T-helper 17 cell (primary cell): Measurements from ENCODE around the gene SLC25A33. TPM values are rescaled to one million over a fixed set of nuclear protein-coding genes. Genes with fewer than 3 reads are reported as not detected.
"Not testable (repeated sequence)": the region's sequence is repeated elsewhere in the genome, so short reads cannot be mapped to it uniquely, and the experiment has no call there.

Experiments used
- ATAC-seq: fragments of 150-1000 bp; cut with Tn5 transposase; 2 replicates; pipeline ENCODE4 v1.10.0; 2021; ENCODE audit warnings: mild to moderate bottlenecking, moderate library complexity
- DNase-seq, 3 donors: peaks; one replicate each; pipeline versions ENCODE4 v3.0.0 to v3.0.0-alpha.2; 2020 to 2021
- H3K9me3 ChIP-seq: one replicate; pipeline ENCODE4 v1.7.0; 2013; ENCODE audit warnings: low read length, mild to moderate bottlenecking; ENCODE audit not compliant: control insufficient read depth, poor library complexity, severe bottlenecking
- H3K27ac Mint-ChIP-seq: one replicate; pipeline ENCODE4 v1.8.0; 2022; ENCODE audit warnings: mild to moderate bottlenecking, moderate library complexity, mixed read lengths
- H3K27me3 Mint-ChIP-seq: one replicate; pipeline ENCODE4 v1.8.0; 2022; ENCODE audit warnings: mixed read lengths
- H3K36me3 Mint-ChIP-seq: one replicate; pipeline ENCODE4 v1.8.0; 2022; ENCODE audit warnings: low read depth, mixed read lengths
- H3K4me1 Mint-ChIP-seq: one replicate; pipeline ENCODE4 v1.8.0; 2022; ENCODE audit warnings: mild to moderate bottlenecking, mixed read lengths
- H3K4me3 Mint-ChIP-seq: one replicate; pipeline ENCODE4 v1.8.0; 2022; ENCODE audit warnings: mild to moderate bottlenecking, moderate library complexity, mixed read lengths
- total RNA-seq, 4 donors: library from RNA in 2 of 4; stranded (reverse) in 2 of 4; gene quantifications; one replicate each; pipeline ENCODE4 v1.2.3 and lab custom pipeline; 2022 to 2026

SLC25A33 gene, protein sequence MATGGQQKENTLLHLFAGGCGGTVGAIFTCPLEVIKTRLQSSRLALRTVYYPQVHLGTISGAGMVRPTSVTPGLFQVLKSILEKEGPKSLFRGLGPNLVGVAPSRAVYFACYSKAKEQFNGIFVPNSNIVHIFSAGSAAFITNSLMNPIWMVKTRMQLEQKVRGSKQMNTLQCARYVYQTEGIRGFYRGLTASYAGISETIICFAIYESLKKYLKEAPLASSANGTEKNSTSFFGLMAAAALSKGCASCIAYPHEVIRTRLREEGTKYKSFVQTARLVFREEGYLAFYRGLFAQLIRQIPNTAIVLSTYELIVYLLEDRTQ
- total RNA-seq (1 to 10 TPM; 3.7 to 4.9 TPM), total RNA-seq (lab: John Stamatoyannopoulos, UW) (13.2 to 14.7 reads per million in 2 donors)

- Mint-ChIP-seq H3K4me1 (peaks cover 12% of the 10 kb centered on the region), H3K27ac (peak within 1 kb of the TSS; percentile 24), H3K27me3 (no peaks in the 10 kb centered on the region), H3K4me3 (peak within 1 kb of the TSS; percentile 90), H3K36me3 (no peaks in the 10 kb centered on the region)
- DNase-seq (peak; percentile 93 to 96 (median 95)), ATAC-seq (peak; percentile 99)
- no peaks in the 10 kb centered on the region for H3K9me3 ChIP-seq
Observed at GRCh38 chr1:9539165-9539828, at the start of gene SLC25A33. Gene SLC25A33, plus strand, starts transcription at chr1:9539465. Its CDS starts 227 bp downstream, at chr1:9539692.

- ATAC-seq (peak; percentile 74), DNase-seq (peak; percentile 67 to 81 (median 75))
- H3K27me3 Mint-ChIP-seq = peaks cover 11% of the 10 kb centered on the region
- H3K36me3 Mint-ChIP-seq = no peaks in the 10 kb centered on the region
- H3K9me3 ChIP-seq = no peaks in the 10 kb centered on the region
- no peak overlapping the region for H3K4me3 Mint-ChIP-seq
- H3K27ac Mint-ChIP-seq = no peak overlapping the region
- H3K4me1 Mint-ChIP-seq = peaks cover 10% of the 10 kb centered on the region
Observed at GRCh38 chr1:9490605-9491339, 48.5 kb upstream of the SLC25A33 start.

- Mint-ChIP-seq H3K4me1 (peaks cover 12% of the 10 kb centered on the region), H3K36me3 (no peaks in the 10 kb centered on the region), H3K27ac (no peak overlapping the region), H3K4me3 (no peak overlapping the region), H3K27me3 (peaks cover 5% of the 10 kb centered on the region)
- DNase-seq (no peak), ATAC-seq (no peak)
- no peaks in the 10 kb centered on the region for H3K9me3 ChIP-seq
Observed at GRCh38 chr1:9493326-9493725, 45.9 kb upstream of the SLC25A33 start.

DNA sequence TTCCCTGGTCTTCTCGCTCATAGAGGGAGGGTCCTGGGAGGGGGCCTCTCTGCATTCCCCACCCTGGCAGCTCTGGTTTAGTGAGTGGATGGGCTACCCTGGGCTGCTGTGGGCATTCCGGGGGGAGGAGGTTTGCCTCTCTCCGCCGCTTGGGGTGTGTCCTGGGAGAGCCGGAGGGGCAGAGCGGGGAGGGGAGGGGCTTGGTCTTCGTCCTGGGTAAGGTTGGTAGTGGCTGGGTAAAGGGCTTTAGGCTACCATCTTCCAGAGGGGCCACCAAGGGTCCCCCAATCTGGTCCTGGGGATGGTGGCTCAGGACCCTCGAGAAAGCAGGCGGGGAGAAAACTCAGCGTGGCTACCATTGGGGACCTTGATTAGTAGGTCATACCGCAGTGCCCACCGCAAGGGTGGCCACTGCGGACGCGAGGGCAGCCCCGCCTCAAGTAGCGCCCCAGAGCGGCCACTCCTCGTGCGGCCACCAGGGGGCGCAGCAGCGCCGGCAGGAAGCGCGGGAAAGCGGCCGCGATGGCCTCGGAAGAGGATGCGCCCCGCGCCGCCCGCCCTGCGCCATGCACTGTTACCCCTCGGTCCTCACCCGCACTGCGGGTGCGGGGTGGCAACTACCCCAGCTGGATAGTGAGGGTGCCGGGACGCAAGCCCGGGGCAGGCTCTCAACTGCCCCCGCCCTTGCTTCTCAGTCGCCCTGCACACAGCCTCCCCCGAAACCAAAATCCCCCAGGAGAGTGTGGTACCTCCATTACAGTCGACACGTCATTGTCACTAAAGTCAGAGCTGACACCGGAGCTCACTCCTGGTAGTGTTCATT is 44.1 kb upstream of the SLC25A33 start:
- peak; percentile 52 to 66 (median 64) for DNase-seq
- no peaks in the 10 kb centered on the region for H3K9me3 ChIP-seq
- peaks cover 13% of the 10 kb centered on the region for H3K27me3 Mint-ChIP-seq
- H3K36me3 Mint-ChIP-seq = no peaks in the 10 kb centered on the region
- H3K4me1 Mint-ChIP-seq = peaks cover 12% of the 10 kb centered on the region
- no peak overlapping the region for H3K27ac Mint-ChIP-seq
- ATAC-seq = peak; percentile 86
- peak overlapping the region; percentile 57 for H3K4me3 Mint-ChIP-seq

GRCh38 chr1:9495854-9496374 is 43.4 kb upstream of the SLC25A33 start:
- H3K27ac Mint-ChIP-seq = peak overlapping the region; percentile 73
- no peaks in the 10 kb centered on the region for H3K9me3 ChIP-seq
- no peak overlapping the region for H3K4me3 Mint-ChIP-seq
- no peaks in the 10 kb centered on the region for H3K36me3 Mint-ChIP-seq
- no peak for ATAC-seq
- H3K4me1 Mint-ChIP-seq = peaks cover 12% of the 10 kb centered on the region
- H3K27me3 Mint-ChIP-seq = peaks cover 18% of the 10 kb centered on the region
- no peak for DNase-seq

DNA sequence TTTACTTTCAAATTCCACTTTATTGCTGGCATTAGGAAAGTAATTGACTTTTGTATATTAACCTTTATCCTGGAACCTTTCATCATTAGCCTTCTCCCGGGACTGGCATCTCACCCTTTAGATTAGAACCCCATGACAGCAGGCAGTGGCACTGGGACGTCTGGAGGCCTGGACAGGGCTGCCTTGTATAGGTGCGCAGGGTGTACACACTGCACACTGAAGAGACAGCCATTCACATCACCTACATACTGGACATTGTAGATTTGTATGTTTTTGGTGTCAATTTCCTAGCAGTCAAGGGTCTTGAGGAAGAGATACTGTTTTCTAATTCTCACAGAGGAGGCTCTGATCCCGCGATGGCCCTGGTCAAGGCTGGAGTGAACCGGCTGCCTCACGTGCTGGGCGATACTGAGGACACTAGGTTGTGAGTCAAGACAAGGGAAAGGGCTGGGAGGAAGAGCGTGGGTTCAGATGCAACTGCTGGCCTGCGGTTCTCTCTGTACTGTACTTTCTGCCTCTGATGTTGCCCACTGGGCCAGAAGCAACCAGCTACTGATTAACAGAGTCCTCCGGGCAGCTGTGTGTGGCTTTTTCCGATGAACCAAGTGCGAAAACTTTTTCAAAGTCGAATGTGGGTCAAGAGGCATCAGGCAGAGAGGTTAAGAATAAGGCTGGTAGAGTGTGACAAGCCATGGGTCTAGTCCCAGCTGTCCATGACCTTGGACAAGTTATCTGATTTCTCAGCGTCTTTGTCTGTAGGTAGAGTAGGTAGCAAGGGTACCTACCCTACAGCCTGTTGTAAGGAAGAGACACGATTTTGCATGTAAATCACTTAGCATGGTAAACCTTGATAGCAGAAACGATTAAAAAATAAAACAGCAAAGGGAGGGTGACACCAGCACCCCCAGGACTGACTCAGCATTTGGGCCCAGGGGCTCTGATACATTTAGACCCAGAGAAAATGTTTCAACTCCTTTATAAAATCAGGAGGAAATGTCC is 38.2 kb upstream of the SLC25A33 start:
- no peaks in the 10 kb centered on the region for H3K9me3 ChIP-seq
- H3K27me3 Mint-ChIP-seq = peaks cover 24% of the 10 kb centered on the region
- DNase-seq (no peak), ATAC-seq (no peak)
- no peaks in the 10 kb centered on the region for H3K36me3 Mint-ChIP-seq
- H3K4me1 Mint-ChIP-seq = no peaks in the 10 kb centered on the region
- no peak overlapping the region for H3K27ac Mint-ChIP-seq
- no peak overlapping the region for H3K4me3 Mint-ChIP-seq

DNA sequence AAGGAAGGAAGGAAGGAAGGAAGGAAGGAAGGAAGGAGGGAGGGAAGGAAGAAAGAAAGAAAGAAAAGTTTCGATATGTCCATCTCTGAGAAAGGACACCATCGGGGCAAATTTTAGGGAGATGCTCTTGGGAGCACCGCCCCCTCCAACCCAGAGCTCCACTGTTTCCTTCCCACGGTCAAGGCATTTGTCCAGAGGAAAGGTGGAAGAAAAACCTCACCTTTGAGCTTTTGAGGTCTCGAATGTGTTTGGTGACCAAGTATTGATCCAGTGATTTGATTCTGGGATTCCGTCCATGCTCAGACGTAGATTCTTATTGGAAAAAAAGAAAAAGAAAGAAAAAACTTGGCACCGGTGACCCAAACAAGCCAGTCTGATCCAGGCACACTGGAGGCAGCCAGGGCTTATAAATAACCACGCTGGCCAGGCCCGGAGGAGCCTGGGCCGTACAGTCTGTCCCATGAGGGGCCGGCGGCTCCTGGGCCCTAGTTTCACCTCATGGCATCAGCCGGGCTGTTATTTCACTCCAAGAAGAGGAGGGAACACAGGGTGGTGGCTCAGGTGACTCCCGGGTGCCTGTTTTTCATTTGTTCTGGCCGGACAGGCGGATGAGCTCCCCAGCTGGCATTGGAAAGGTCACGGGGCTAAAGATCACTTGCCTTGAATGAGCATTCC is 36.1 kb upstream of the SLC25A33 start:
- Mint-ChIP-seq H3K4me3 (no peak overlapping the region), H3K36me3 (no peaks in the 10 kb centered on the region), H3K27me3 (peaks cover 21% of the 10 kb centered on the region), H3K4me1 (peaks cover 2% of the 10 kb centered on the region), H3K27ac (no peak overlapping the region)
- DNase-seq = no peak
- no peaks in the 10 kb centered on the region for H3K9me3 ChIP-seq
- no peak for ATAC-seq

DNA sequence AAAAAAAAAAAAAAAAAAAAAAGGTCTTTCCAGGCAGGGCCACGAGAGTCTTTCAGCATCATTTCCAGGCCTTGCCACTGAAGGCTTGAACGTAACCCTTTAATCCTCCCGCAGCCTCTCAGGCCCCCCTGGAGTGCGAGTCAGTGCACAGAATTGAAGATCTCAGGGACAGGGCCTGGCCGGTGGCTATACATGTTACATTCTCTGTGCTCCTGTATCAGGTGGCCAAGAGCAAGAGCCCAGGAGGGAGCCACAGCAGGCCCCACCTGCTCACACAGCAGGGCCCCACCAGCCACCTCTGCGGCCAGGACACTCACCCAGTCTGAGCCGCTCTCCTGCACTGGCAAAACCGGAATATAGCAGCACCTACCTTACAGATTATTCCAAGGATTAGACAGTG is 34.1 kb upstream of the SLC25A33 start:
- Mint-ChIP-seq H3K36me3 (no peaks in the 10 kb centered on the region), H3K27me3 (peaks cover 11% of the 10 kb centered on the region), H3K27ac (no peak overlapping the region), H3K4me3 (no peak overlapping the region), H3K4me1 (peaks cover 2% of the 10 kb centered on the region)
- no peak for DNase-seq
- H3K9me3 ChIP-seq = no peaks in the 10 kb centered on the region
- ATAC-seq = no peak

- no peaks in the 10 kb centered on the region for H3K27me3 Mint-ChIP-seq
- H3K4me1 Mint-ChIP-seq = peaks cover 2% of the 10 kb centered on the region
- no peak for ATAC-seq
- H3K4me3 Mint-ChIP-seq = no peak overlapping the region
- no peak for DNase-seq
- H3K36me3 Mint-ChIP-seq = no peaks in the 10 kb centered on the region
- H3K27ac Mint-ChIP-seq = no peak overlapping the region
- H3K9me3 ChIP-seq = no peaks in the 10 kb centered on the region
Observed at GRCh38 chr1:9506901-9507300, 32.4 kb upstream of the SLC25A33 start.

DNA sequence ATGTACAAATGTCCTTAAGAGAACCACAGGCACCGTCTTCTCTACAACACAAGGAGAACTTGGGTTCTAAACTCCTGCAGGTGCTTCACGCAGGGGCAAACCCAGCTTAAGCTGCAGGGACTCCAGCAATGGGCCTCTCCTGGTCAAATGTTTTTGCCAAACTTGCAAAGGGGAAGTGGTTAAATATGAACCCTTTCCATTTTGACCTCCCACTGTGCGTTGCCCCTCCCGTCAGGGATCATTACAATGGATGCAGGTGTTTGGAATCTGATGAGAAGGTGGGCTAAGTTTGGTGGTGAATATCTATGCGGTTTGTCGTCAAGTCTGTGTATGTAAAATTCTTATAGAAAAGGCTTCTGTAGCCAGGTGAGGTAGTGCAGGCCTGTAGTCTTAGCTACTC is 29.1 kb upstream of the SLC25A33 start:
- no peaks in the 10 kb centered on the region for H3K36me3 Mint-ChIP-seq
- H3K27ac Mint-ChIP-seq = no peak overlapping the region
- no peak for DNase-seq
- H3K4me1 Mint-ChIP-seq = peaks cover 2% of the 10 kb centered on the region
- H3K9me3 ChIP-seq = no peaks in the 10 kb centered on the region
- ATAC-seq = no peak
- no peak overlapping the region for H3K4me3 Mint-ChIP-seq
- no peaks in the 10 kb centered on the region for H3K27me3 Mint-ChIP-seq

DNA sequence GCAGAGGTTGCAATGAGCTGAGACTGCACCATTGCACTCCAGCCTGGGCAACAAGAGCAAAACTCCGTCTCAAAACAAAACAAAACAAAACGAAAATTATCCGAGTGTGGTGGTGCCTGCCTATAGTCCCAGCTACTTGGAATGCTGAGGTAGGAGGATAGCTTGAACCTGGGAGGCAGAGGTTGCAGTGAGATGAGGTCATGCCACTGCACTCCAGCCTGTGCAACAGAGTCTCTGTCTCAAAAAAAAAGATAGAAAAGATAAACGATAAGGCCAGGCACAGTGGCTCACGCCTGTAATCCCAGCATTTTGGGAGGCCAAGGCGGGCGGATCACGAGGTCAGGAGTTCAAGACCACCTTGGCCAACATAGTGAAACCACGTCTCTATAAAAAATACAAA is 23.7 kb upstream of the SLC25A33 start:
- not testable (repeated sequence) for ATAC-seq, H3K4me3 Mint-ChIP-seq, DNase-seq, H3K27ac Mint-ChIP-seq, H3K36me3 Mint-ChIP-seq, H3K27me3 Mint-ChIP-seq, H3K9me3 ChIP-seq, H3K4me1 Mint-ChIP-seq
